Caco-2 (cell line): ENCODE data around the gene TET3. TPM values are rescaled to one million over a fixed set of nuclear protein-coding genes. Genes with fewer than 3 reads are reported as not detected.
A peak's percentile ranks its signal among the peaks of the same experiment; 100 is the strongest.

Experiments
- BruUV-seq: library from RNA; stranded (reverse); fragments of 400-500 nt; replicated peaks from 2 replicates; lab custom pipeline; 2021; lab: Mats Ljungman, UMichigan
- CTCF ChIA-PET: fragments of 300-600 bp; sonication (Branson Sonifier 250); formaldehyde crosslinking; loops from one replicate; lab custom pipeline; 2022; ENCODE audit warnings: antibody characterized with exemption; lab: Charles Lee
- POLR2A ChIA-PET: fragments of 300-600 bp; sonication (Branson Sonifier 250); formaldehyde crosslinking; loops from one replicate; lab custom pipeline; 2022; ENCODE audit warnings: antibody characterized with exemption; lab: Charles Lee
- DNase-seq, 2 experiments: peaks; one replicate each; pipeline versions ENCODE4 v3.0.0 to v3.0.0-alpha.2; 2020 to 2022
- H3K27me3 ChIP-seq: replicated peaks from 2 replicates; pipeline ENCODE4 v1.6.0; 2011; ENCODE audit warnings: low read length; ENCODE audit not compliant: control insufficient read depth, insufficient read depth
- H3K36me3 ChIP-seq: 2 replicates; pipeline ENCODE4 v1.5.1; 2011; ENCODE audit warnings: low read length; ENCODE audit not compliant: control insufficient read depth, insufficient read depth
- H3K4me1 ChIP-seq: fragments of 250-450 bp; sonication (Bioruptor Pico); 2 replicates; pipeline ENCODE4 v1.5.1; 2020; ENCODE audit warnings: mild to moderate bottlenecking
- H3K4me3 ChIP-seq: 2 replicates; pipeline ENCODE4 v1.5.1; 2011; ENCODE audit warnings: low read depth, mild to moderate bottlenecking, control low read depth, low read length
- H3K9me3 ChIP-seq: fragments of 250-450 bp; sonication (Bioruptor Pico); 2 replicates; pipeline ENCODE4 v1.5.1; 2020; ENCODE audit warnings: mild to moderate bottlenecking, moderate library complexity
- H3K27ac Mint-ChIP-seq: one replicate; pipeline ENCODE4 v1.8.0; 2022; ENCODE audit warnings: mixed read lengths; ENCODE audit not compliant: unreplicated experiment
- H3K27me3 Mint-ChIP-seq: one replicate; pipeline ENCODE4 v1.8.0; 2022; ENCODE audit warnings: mixed read lengths; ENCODE audit not compliant: insufficient read depth, unreplicated experiment
- H3K36me3 Mint-ChIP-seq: one replicate; pipeline ENCODE4 v1.8.0; 2022; ENCODE audit warnings: mild to moderate bottlenecking, mixed read lengths; ENCODE audit not compliant: insufficient read depth, unreplicated experiment
- H3K4me1 Mint-ChIP-seq: one replicate; pipeline ENCODE4 v1.8.0; 2022; ENCODE audit warnings: low read depth, mixed read lengths; ENCODE audit not compliant: unreplicated experiment
- H3K4me3 Mint-ChIP-seq: one replicate; pipeline ENCODE4 v1.8.0; 2022; ENCODE audit warnings: mild to moderate bottlenecking, moderate library complexity, mixed read lengths; ENCODE audit not compliant: unreplicated experiment
- H3K9me3 Mint-ChIP-seq: one replicate; pipeline ENCODE4 v1.8.0; 2022; ENCODE audit warnings: mixed read lengths; ENCODE audit not compliant: unreplicated experiment
- intact Hi-C: fragments of 100-400 bp; cut with micrococcal nuclease; formaldehyde crosslinking; loops from one replicate; pipeline ENCODE4 v1.10.0; 2022; ENCODE audit not compliant: unreplicated experiment
- total RNA-seq: library from RNA; stranded (reverse); gene quantifications from 2 replicates; pipeline ENCODE4 v1.2.3, GENCODE V29; 2022
- TF ChIP-seq, protein P1 (sequence below), 2 experiments: fragments of 200-600 bp in 1 of 2; IDR thresholded peaks; 1 replicate in 1 of 2; 2 replicates in 1 of 2; pipeline versions ENCODE4 v1.5.1 to v1.8.0; 2011 to 2022; ENCODE audit warnings: antibody characterized with exemption in 1 of 2, control low read depth in 1 of 2, inconsistent platforms in 1 of 2, low read depth in 1 of 2, low read length in 1 of 2, mild to moderate bottlenecking in 1 of 2, moderate library complexity in 1 of 2; ENCODE audit not compliant: insufficient read depth in 1 of 2, severe bottlenecking in 1 of 2, unreplicated experiment in 1 of 2

TET3 gene
- total RNA-seq, 1 experiment from 2014 or later: 27.5 TPM

- peaks cover 23% of the 10 kb centered on the region for H3K4me1 ChIP-seq
- no peak for DNase-seq
- Mint-ChIP-seq H3K9me3 (no peaks in the 10 kb centered on the region), H3K36me3 (peaks cover 5% of the 10 kb centered on the region), H3K27me3 (no peaks in the 10 kb centered on the region), H3K4me1 (peaks cover 34% of the 10 kb centered on the region), H3K27ac (peak overlapping the region; percentile 39), H3K4me3 (no peak overlapping the region)
- H3K4me3 ChIP-seq: no peak overlapping the region
- H3K9me3 ChIP-seq: no peaks in the 10 kb centered on the region
- ChIA-PET CTCF (no interaction called here), POLR2A (no interaction called here)
- BruUV-seq: no TSS peak
- intact Hi-C loops: no loop called here
- peaks cover 2% of the 10 kb centered on the region for H3K36me3 ChIP-seq
- no peaks in the 10 kb centered on the region for H3K27me3 ChIP-seq
- TF ChIP-seq, protein P1, sequence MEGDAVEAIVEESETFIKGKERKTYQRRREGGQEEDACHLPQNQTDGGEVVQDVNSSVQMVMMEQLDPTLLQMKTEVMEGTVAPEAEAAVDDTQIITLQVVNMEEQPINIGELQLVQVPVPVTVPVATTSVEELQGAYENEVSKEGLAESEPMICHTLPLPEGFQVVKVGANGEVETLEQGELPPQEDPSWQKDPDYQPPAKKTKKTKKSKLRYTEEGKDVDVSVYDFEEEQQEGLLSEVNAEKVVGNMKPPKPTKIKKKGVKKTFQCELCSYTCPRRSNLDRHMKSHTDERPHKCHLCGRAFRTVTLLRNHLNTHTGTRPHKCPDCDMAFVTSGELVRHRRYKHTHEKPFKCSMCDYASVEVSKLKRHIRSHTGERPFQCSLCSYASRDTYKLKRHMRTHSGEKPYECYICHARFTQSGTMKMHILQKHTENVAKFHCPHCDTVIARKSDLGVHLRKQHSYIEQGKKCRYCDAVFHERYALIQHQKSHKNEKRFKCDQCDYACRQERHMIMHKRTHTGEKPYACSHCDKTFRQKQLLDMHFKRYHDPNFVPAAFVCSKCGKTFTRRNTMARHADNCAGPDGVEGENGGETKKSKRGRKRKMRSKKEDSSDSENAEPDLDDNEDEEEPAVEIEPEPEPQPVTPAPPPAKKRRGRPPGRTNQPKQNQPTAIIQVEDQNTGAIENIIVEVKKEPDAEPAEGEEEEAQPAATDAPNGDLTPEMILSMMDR (IDR thresholded peaks at IDR 0.05; ENCODE audit: insufficient read depth in 1 of 2, low read depth in 1 of 2, low read length in 1 of 2, severe bottlenecking in 1 of 2, unreplicated experiment in 1 of 2): no peak
Measured at GRCh38 chr2:73997813-73998212, 13.1 kb downstream of the TET3 start.

GRCh38 chr2:73998451-73998850 lies 13.7 kb downstream of the TET3 start:
- Mint-ChIP-seq H3K27ac (no peak overlapping the region), H3K27me3 (no peaks in the 10 kb centered on the region), H3K4me1 (peaks cover 34% of the 10 kb centered on the region), H3K9me3 (no peaks in the 10 kb centered on the region), H3K36me3 (peaks cover 5% of the 10 kb centered on the region), H3K4me3 (no peak overlapping the region)
- H3K27me3 ChIP-seq: no peaks in the 10 kb centered on the region
- H3K4me3 ChIP-seq: no peak overlapping the region
- peaks cover 23% of the 10 kb centered on the region for H3K4me1 ChIP-seq
- TF ChIP-seq, protein P1 (IDR thresholded peaks at IDR 0.05; ENCODE audit: insufficient read depth in 1 of 2, low read depth in 1 of 2, low read length in 1 of 2, severe bottlenecking in 1 of 2, unreplicated experiment in 1 of 2): no peak
- no TSS peak for BruUV-seq
- no peak for DNase-seq
- intact Hi-C loops: no loop called here
- peaks cover 2% of the 10 kb centered on the region for H3K36me3 ChIP-seq
- ChIA-PET POLR2A (no interaction called here), CTCF (no interaction called here)
- H3K9me3 ChIP-seq: no peaks in the 10 kb centered on the region

DNA sequence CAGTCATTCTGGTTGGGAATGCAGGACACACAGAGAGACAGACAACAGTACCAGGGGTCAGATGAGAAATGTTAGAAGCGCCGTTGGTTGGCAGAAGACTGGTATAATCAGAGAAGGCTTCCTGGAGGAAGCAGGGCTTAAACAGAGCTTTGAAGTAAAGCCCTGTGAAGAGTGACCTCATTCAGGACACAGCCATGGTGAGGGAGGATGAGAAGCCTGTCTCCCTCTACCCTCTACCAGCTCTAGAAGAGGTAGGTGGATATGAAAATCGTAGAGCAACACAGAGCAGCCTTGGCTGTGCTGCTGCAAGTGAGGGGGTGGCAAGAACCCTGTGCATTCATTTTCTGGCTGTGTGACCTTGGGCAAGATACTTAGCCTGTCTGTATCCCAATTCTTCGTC lies 14.2 kb downstream of the TET3 start:
- TF ChIP-seq, protein P1 (IDR thresholded peaks at IDR 0.05; ENCODE audit: insufficient read depth in 1 of 2, low read depth in 1 of 2, low read length in 1 of 2, severe bottlenecking in 1 of 2, unreplicated experiment in 1 of 2): no peak
- no peak for DNase-seq
- no peaks in the 10 kb centered on the region for H3K9me3 ChIP-seq
- BruUV-seq: no TSS peak
- POLR2A ChIA-PET: no interaction called here
- no peak overlapping the region for H3K4me3 ChIP-seq
- no peaks in the 10 kb centered on the region for H3K27me3 ChIP-seq
- H3K27me3 Mint-ChIP-seq: no peaks in the 10 kb centered on the region
- H3K36me3 Mint-ChIP-seq: peaks cover 5% of the 10 kb centered on the region
- intact Hi-C loops: no loop called here
- H3K9me3 Mint-ChIP-seq: no peaks in the 10 kb centered on the region
- peaks cover 23% of the 10 kb centered on the region for H3K4me1 ChIP-seq
- H3K4me3 Mint-ChIP-seq: no peak overlapping the region
- H3K36me3 ChIP-seq: peaks cover 2% of the 10 kb centered on the region; the same call in 1 of the 2 replicates
- peaks cover 34% of the 10 kb centered on the region for H3K4me1 Mint-ChIP-seq
- H3K27ac Mint-ChIP-seq: peak overlapping the region; percentile 68
- CTCF ChIA-PET: no interaction called here
